B cell (primary cell): ENCODE measurements around the gene NEAT1. TPM values are rescaled to one million over a fixed set of nuclear protein-coding genes. Genes with fewer than 3 reads are reported as not detected.

ENCODE experiments used
- ATAC-seq: fragments of 200-7000 bp; cut with Tn5 transposase; one replicate; pipeline ENCODE4 v1.10.0; 2021; ENCODE audit warnings: low read depth, mild to moderate bottlenecking, moderate number of reproducible peaks, moderate library complexity
- CTCF ChIA-PET: fragments of 350-600 bp; sonication (Branson Sonifier 250); formaldehyde crosslinking; loops from one replicate; lab custom pipeline; 2021; ENCODE audit warnings: antibody characterized with exemption, inconsistent platforms; lab: Charles Lee
- POLR2A ChIA-PET: fragments of 350-600 bp; sonication (Branson Sonifier 250); formaldehyde crosslinking; loops from one replicate; lab custom pipeline; 2021; ENCODE audit warnings: antibody characterized with exemption; lab: Charles Lee
- DNase-seq: peaks from one replicate; pipeline ENCODE4 v3.0.0; 2013
- H2AFZ ChIP-seq: 2 replicates; pipeline ENCODE4 v1.6.1; 2012; ENCODE audit warnings: mild to moderate bottlenecking, low read depth, low read length; ENCODE audit not compliant: insufficient read depth, poor library complexity, severe bottlenecking
- H3K27ac ChIP-seq, 2 donors: 1 replicate in 1 of 2; 2 replicates in 1 of 2; pipeline ENCODE4 v1.5.1; 2012 to 2013; ENCODE audit warnings: low read length in 2 of 2, mild to moderate bottlenecking in 2 of 2, moderate library complexity in 1 of 2
- H3K27me3 ChIP-seq, 4 experiments: fragments of 200-600 bp in 1 of 4; sonication (generic) in 1 of 4; replicated peaks in 1 of 4; 1 replicate in 2 of 4; 2 replicates in 2 of 4; pipeline versions ENCODE4 v1.6.1 to v1.7.0; 2013 to 2016; ENCODE audit warnings: low read length in 3 of 4, mild to moderate bottlenecking in 2 of 4, mixed read lengths in 1 of 4, moderate library complexity in 1 of 4; ENCODE audit not compliant: insufficient read depth in 4 of 4, control insufficient read depth in 3 of 4; ENCODE audit errors: control extremely low read depth in 1 of 4
- H3K36me3 ChIP-seq, 2 experiments: replicated peaks in 1 of 2; 1 replicate in 1 of 2; 2 replicates in 1 of 2; pipeline versions ENCODE4 v1.6.1 to v1.7.1; 2013; ENCODE audit warnings: low read length in 1 of 2; ENCODE audit not compliant: insufficient read depth in 2 of 2, control insufficient read depth in 1 of 2; ENCODE audit errors: control extremely low read depth in 1 of 2, extremely low read depth in 1 of 2
- H3K4me1 ChIP-seq, 2 donors: fragments of 200-600 bp in 1 of 2; sonication (generic) in 1 of 2; 1 replicate in 1 of 2; 2 replicates in 1 of 2; pipeline versions ENCODE4 v1.5.1 to v1.6.1; 2013 to 2017; ENCODE audit warnings: low read length in 2 of 2; ENCODE audit not compliant: control insufficient read depth in 2 of 2, insufficient read depth in 2 of 2
- H3K4me2 ChIP-seq: replicated peaks from 2 replicates; pipeline ENCODE3; 2012; ENCODE audit warnings: mild to moderate bottlenecking, low read depth, low read length; ENCODE audit not compliant: poor library complexity, severe bottlenecking
- H3K4me3 ChIP-seq, 5 experiments: fragments of 200-600 bp in 1 of 5; sonication (generic) in 1 of 5; 1 replicate in 3 of 5; 2 replicates in 2 of 5; pipeline versions ENCODE4 v1.5.1 to v1.7.0; 2011 to 2016; ENCODE audit warnings: low read length in 4 of 5, mild to moderate bottlenecking in 4 of 5, low read depth in 2 of 5, control low read depth in 1 of 5, moderate library complexity in 1 of 5; ENCODE audit not compliant: insufficient read depth in 1 of 5; ENCODE audit errors: control extremely low read depth in 1 of 5, extremely low read depth in 1 of 5
- H3K79me2 ChIP-seq: fragments of 200-600 bp; sonication (generic); one replicate; pipeline ENCODE4 v1.6.0; 2016; ENCODE audit warnings: low read length; ENCODE audit not compliant: control insufficient read depth, insufficient read depth
- H3K9ac ChIP-seq: fragments of 200-600 bp; sonication (generic); 2 replicates; pipeline ENCODE4 v1.6.1; 2017; ENCODE audit warnings: mild to moderate bottlenecking, low read length, moderate library complexity
- H3K9me3 ChIP-seq, 3 donors: one replicate each; pipeline versions ENCODE4 v1.6.1 to v1.7.1; 2013; ENCODE audit warnings: low read length in 2 of 3; ENCODE audit not compliant: control insufficient read depth in 2 of 3, insufficient read depth in 1 of 3; ENCODE audit errors: control extremely low read depth in 1 of 3
- H4K20me1 ChIP-seq: 2 replicates; pipeline ENCODE4 v1.6.0; 2012; ENCODE audit warnings: mild to moderate bottlenecking, low read length; ENCODE audit not compliant: insufficient read depth, control insufficient read depth, poor library complexity, severe bottlenecking
- H3K27ac Mint-ChIP-seq: one replicate; pipeline ENCODE4 v1.8.0; 2021; ENCODE audit warnings: mixed read lengths
- H3K27me3 Mint-ChIP-seq: one replicate; pipeline ENCODE4 v1.8.0; 2021; ENCODE audit warnings: mixed read lengths
- H3K4me1 Mint-ChIP-seq: one replicate; pipeline ENCODE4 v1.8.0; 2021; ENCODE audit warnings: mixed read lengths
- H3K4me3 Mint-ChIP-seq: one replicate; pipeline ENCODE4 v1.8.0; 2021; ENCODE audit warnings: mixed read lengths
- H3K9me3 Mint-ChIP-seq: one replicate; pipeline ENCODE4 v1.8.0; 2022; ENCODE audit warnings: mixed read lengths; ENCODE audit not compliant: insufficient read depth
- CTCF ChIP-seq: fragments of 200-600 bp; IDR thresholded peaks from one replicate; pipeline ENCODE4 v1.8.0; 2022; ENCODE audit warnings: antibody characterized with exemption, mild to moderate bottlenecking
- EZH2 ChIP-seq: IDR thresholded peaks from 2 replicates; pipeline ENCODE4 v1.6.1; 2012; ENCODE audit warnings: borderline replicate concordance, low read depth, mild to moderate bottlenecking, moderate library complexity, low read length; ENCODE audit not compliant: insufficient read depth, poor library complexity, severe bottlenecking
- WGBS: methylation state at CpG from one replicate; pipeline ENCODE4 v1.1.5; 2013; ENCODE audit warnings: missing lambda C conversion rate; ENCODE audit not compliant: insufficient coverage; 5-methylcytosine and 5-hydroxymethylcytosine counted together
- intact Hi-C: fragments of 100-400 bp; cut with micrococcal nuclease; formaldehyde crosslinking; loops from one replicate; pipeline ENCODE4 v1.10.0; 2022
- polyA plus RNA-seq: library from polyadenylated mRNA; depleted of rRNA; stranded (reverse); fragments of >200 nt; gene quantifications from 2 replicates; pipeline ENCODE4 v1.2.3, GENCODE V29; 2012
- total RNA-seq, 2 donors: library from RNA; stranded (reverse); fragments of 120-200 nt in 1 of 2; gene quantifications; 1 replicate in 1 of 2; 2 replicates in 1 of 2; pipeline versions ENCODE4 v1.2.3 to v1.2.4, GENCODE V29; 2013 to 2022

Gene NEAT1
- total and polyA plus RNA-seq, 2 donors (not counting 1 experiment from before 2014, with no cell fraction given) = 66.7 to 1,642 TPM

DNA sequence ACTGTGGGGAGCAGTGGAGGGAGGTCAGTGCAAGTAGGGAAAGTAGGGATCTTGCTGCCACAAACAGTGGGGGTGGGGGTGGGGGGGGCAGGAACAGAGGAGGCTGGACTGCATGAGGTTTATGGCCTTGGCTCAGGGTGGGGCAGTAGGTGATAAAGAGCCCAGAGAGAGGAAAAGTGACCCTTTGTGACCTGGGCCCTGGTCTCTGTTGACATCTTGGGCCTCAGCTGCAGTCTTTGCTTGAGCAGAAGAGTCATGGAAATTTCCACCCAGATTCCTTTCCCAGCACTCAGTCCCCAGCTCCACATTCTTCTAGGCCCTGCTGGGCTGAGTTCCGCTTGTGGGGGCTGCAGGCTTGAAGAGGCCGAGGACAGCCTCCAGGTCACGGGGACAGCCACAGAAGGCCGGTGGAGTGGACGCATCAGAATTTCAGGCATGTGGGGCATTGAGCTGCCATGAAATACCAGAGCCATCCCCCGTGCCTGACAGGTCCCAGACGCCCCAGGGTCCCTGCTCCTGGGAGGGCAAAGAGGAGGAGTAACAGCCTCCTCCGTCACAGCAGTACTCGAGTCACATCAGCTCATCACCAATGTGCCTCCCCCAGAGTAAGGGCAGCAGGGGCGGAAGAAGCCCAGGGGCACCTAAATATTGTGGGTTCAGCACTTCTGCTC is 66.6 kb downstream of the NEAT1 start:
- ATAC-seq = no peak
- intact Hi-C loops = no loop called here
- POLR2A ChIA-PET = interaction anchor here (0.6 to 8.8 kb wide), 8 partner anchors 10 to 70 kb away, joined by 3 to 70 read pairs (median 6); partner anchors contain the start of gene MALAT1
- Mint-ChIP-seq H3K9me3 (no peaks in the 10 kb centered on the region), H3K27ac (no peak overlapping the region), H3K4me1 (peaks cover 60% of the 10 kb centered on the region), H3K27me3 (no peaks in the 10 kb centered on the region), H3K4me3 (no peak overlapping the region)
- Histone ChIP-seq H3K4me3 (no peak overlapping the region), H3K79me2 (peaks cover 44% of the 10 kb centered on the region), H3K9me3 (no peaks in the 10 kb centered on the region), H3K27ac (no peak overlapping the region), H4K20me1 (no peaks in the 10 kb centered on the region), H3K27me3 (no peaks in the 10 kb centered on the region), H3K9ac (no peak overlapping the region), H3K36me3 (no peaks in the 10 kb centered on the region), H3K4me2 (no peak overlapping the region), H2AFZ (no peak overlapping the region), H3K4me1 (peaks cover 48 to 57% of the 10 kb centered on the region in 2 donors)
- no peak for DNase-seq
- CTCF ChIA-PET = interaction anchor here (1.0 to 3.0 kb wide), 3 partner anchors 8 to 17 kb away, joined by 3 to 19 read pairs (median 10); no protein-coding TSS in a partner anchor
- TF ChIP-seq CTCF = no peak
- no peak for TF ChIP-seq EZH2
- 97% methylated on average over 6 of the region's 10 CpGs for WGBS

DNA sequence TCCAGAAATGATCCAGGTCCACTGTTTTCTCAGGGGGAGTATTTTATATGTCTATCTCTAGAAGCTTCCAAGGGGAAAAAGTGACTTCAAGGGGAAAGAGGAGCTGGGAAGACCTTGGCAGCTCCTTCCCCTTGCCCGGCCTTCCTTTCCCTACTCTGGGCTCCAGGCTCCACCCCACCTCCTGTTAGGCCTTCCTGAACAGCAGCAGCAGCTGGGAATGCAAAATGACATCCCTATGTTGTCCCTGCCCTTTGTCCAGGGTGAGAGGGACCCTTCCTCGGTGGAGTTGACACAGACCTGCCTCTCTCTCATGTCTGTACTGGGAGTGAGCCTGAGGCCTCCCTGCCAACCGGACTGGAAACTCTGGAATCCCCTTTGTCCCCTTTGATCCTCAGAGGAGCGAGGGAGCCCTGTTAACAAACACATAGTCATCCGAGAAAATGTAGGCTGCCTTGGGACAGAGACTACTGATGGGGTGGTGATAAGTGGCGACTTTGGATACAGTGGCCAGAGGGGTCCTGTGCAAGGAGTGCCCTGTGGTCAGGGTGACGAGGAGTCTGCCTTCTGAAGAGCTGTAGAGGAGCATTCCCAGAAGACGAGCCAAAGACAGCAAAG is 67.2 kb downstream of the NEAT1 start:
- Mint-ChIP-seq H3K27me3 (no peaks in the 10 kb centered on the region), H3K4me3 (no peak overlapping the region), H3K4me1 (peaks cover 65% of the 10 kb centered on the region), H3K9me3 (no peaks in the 10 kb centered on the region), H3K27ac (no peak overlapping the region)
- no peak overlapping the region for H3K4me2 ChIP-seq
- H2AFZ ChIP-seq = no peak overlapping the region
- ATAC-seq (no peak), DNase-seq (no peak)
- H3K4me3 ChIP-seq = no peak overlapping the region
- 99% methylated on average over 5 of the region's 8 CpGs for WGBS
- H3K9ac ChIP-seq = no peak overlapping the region
- intact Hi-C loops = no loop called here
- H3K36me3 ChIP-seq = no peaks in the 10 kb centered on the region
- H3K27ac ChIP-seq = no peak overlapping the region
- H3K9me3 ChIP-seq = no peaks in the 10 kb centered on the region
- no peaks in the 10 kb centered on the region for H4K20me1 ChIP-seq
- peaks cover 50% of the 10 kb centered on the region for H3K79me2 ChIP-seq
- TF ChIP-seq EZH2 (no peak), CTCF (no peak)
- H3K27me3 ChIP-seq = no peaks in the 10 kb centered on the region
- peaks cover 51 to 63% of the 10 kb centered on the region in 2 donors for H3K4me1 ChIP-seq
- CTCF ChIA-PET = interaction anchor here (0.6 to 3.0 kb wide), 2 partner anchors 11 to 21 kb away, joined by 3 to 19 read pairs; no protein-coding TSS in a partner anchor
- POLR2A ChIA-PET = interaction anchor here (0.5 to 8.8 kb wide), 5 partner anchors 10 to 68 kb away, joined by 3 to 70 read pairs (median 6); partner anchors contain the start of genes MALAT1 and NEAT1
